ENCODE measurements around the gene KSR1.

DNA sequence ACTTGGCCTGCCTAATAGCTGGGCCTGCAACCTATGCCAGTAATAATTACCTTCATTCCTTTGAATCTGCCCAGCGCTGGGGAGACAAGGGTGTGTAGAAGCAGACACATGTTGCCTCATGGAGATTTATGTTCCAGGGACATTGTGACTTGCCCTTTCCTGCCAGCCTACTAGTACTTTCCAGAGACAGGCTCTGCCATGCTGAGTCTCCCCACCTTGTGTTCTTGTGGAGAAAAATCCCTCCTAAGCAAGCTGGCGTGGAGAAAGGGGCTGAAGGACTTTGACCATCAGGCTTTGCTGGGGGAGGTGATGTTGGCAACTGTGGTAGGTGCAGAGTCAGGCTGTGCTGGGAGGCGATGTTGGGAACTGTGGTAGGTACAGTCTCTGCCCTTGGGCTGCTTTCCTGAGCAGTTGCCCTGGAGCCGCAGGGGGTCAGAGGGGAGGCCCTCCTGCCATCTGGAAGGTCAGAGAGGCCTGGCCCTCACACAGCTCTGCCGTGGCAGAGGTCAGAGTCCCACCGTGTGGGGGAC lies 4.0 kb downstream of the KSR1 start:
- TF ChIP-seq POLR2AphosphoS5 (IDR thresholded peaks at IDR 0.05; ENCODE audit: borderline replicate concordance, low read depth, low read length) (no peak), EZH2 (IDR thresholded peaks at IDR 0.05) (no peak), FOXP2 (optimal IDR thresholded peaks at IDR 0.05; ENCODE audit: control extremely low read depth, extremely low read length, insufficient read depth) (no peak)
